MCF 10A (cell line): Measurements from ENCODE around the gene CHODL. TPM values are rescaled to one million over a fixed set of nuclear protein-coding genes. Genes with fewer than 3 reads are reported as not detected.

Source experiments
- BruUV-seq: library from RNA; stranded (reverse); fragments of 400-500 nt; replicated peaks from 2 replicates; lab custom pipeline; 2021; lab: Mats Ljungman, UMichigan
- CTCF ChIA-PET: fragments of 300-600 bp; sonication (Branson Sonifier 250); formaldehyde crosslinking; extraction: SDS; loops from one replicate; lab custom pipeline; 2021; ENCODE audit warnings: antibody characterized with exemption, inconsistent platforms; lab: Yijun Ruan, JAX
- POLR2A ChIA-PET: fragments of 300-600, 350-650 bp; sonication (Branson Sonifier 250); formaldehyde crosslinking; extraction: SDS; loops from one replicate; lab custom pipeline; 2020; ENCODE audit warnings: antibody characterized with exemption, inconsistent platforms; lab: Yijun Ruan, JAX
- DNase-seq: peaks from one replicate; pipeline ENCODE4 v3.0.0-alpha.2; 2018; ENCODE audit not compliant: unreplicated experiment
- H3K27ac Mint-ChIP-seq: one replicate; pipeline ENCODE4 v1.8.0; 2022; ENCODE audit warnings: mild to moderate bottlenecking, low read depth, mixed read lengths; ENCODE audit not compliant: unreplicated experiment
- H3K27me3 Mint-ChIP-seq: one replicate; pipeline ENCODE4 v1.8.0; 2022; ENCODE audit warnings: mixed read lengths; ENCODE audit not compliant: insufficient read depth, unreplicated experiment
- H3K36me3 Mint-ChIP-seq: one replicate; pipeline ENCODE4 v1.8.0; 2022; ENCODE audit warnings: mild to moderate bottlenecking, moderate library complexity, mixed read lengths; ENCODE audit not compliant: insufficient read depth, unreplicated experiment
- H3K4me1 Mint-ChIP-seq: one replicate; pipeline ENCODE4 v1.8.0; 2022; ENCODE audit warnings: mixed read lengths; ENCODE audit not compliant: insufficient read depth, unreplicated experiment
- H3K4me3 Mint-ChIP-seq: one replicate; pipeline ENCODE4 v1.8.0; 2022; ENCODE audit warnings: mild to moderate bottlenecking, moderate library complexity, mixed read lengths; ENCODE audit not compliant: unreplicated experiment
- H3K9me3 Mint-ChIP-seq: one replicate; pipeline ENCODE4 v1.8.0; 2022; ENCODE audit warnings: mixed read lengths; ENCODE audit not compliant: unreplicated experiment
- intact Hi-C: fragments of 100-400 bp; cut with micrococcal nuclease; formaldehyde crosslinking; loops from 2 replicates; pipeline ENCODE4 v1.14.1; 2022
- total RNA-seq: library from RNA; stranded (reverse); gene quantifications from 2 replicates; pipeline ENCODE4 v1.2.3, GENCODE V29; 2022
- TF ChIP-seq, protein P1 (sequence below): fragments of 200-600 bp; IDR thresholded peaks from one replicate; pipeline ENCODE4 v1.8.0; 2022; ENCODE audit warnings: antibody characterized with exemption, mild to moderate bottlenecking; ENCODE audit not compliant: unreplicated experiment

Gene CHODL
- total RNA-seq, 1 experiment from 2014 or later, result 0.19 TPM

DNA sequence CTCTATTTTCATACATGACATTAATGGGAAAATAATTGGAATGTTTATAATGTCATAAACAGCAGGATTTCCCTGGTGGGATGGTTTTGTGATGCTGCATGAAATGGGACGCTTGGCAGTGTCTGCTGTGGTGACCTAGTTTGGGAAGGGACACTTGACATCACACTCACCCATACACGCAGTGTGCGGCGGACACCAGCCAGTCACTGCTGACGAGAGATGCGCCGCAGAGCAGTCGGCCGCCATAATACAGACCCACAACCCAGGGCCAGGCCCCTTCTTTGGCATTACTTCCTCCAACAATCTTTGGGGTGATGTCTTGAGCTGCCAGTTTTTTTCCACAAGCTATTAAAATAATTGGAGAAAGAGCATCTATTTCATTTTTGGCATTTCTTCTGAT, 49.5 kb downstream of the CHODL start:
- no peaks in the 10 kb centered on the region for H3K4me1 Mint-ChIP-seq
- POLR2A ChIA-PET, result no interaction called here
- intact Hi-C loops, result no loop called here
- H3K9me3 Mint-ChIP-seq, result no peaks in the 10 kb centered on the region
- no peak for DNase-seq
- BruUV-seq, result no TSS peak
- TF ChIP-seq, protein P1, sequence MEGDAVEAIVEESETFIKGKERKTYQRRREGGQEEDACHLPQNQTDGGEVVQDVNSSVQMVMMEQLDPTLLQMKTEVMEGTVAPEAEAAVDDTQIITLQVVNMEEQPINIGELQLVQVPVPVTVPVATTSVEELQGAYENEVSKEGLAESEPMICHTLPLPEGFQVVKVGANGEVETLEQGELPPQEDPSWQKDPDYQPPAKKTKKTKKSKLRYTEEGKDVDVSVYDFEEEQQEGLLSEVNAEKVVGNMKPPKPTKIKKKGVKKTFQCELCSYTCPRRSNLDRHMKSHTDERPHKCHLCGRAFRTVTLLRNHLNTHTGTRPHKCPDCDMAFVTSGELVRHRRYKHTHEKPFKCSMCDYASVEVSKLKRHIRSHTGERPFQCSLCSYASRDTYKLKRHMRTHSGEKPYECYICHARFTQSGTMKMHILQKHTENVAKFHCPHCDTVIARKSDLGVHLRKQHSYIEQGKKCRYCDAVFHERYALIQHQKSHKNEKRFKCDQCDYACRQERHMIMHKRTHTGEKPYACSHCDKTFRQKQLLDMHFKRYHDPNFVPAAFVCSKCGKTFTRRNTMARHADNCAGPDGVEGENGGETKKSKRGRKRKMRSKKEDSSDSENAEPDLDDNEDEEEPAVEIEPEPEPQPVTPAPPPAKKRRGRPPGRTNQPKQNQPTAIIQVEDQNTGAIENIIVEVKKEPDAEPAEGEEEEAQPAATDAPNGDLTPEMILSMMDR, result no peak
- no peak overlapping the region for H3K4me3 Mint-ChIP-seq
- H3K36me3 Mint-ChIP-seq, result no peaks in the 10 kb centered on the region
- H3K27me3 Mint-ChIP-seq, result no peaks in the 10 kb centered on the region
- no peak overlapping the region for H3K27ac Mint-ChIP-seq
- CTCF ChIA-PET, result interaction anchor here (1.0 to 2.3 kb wide), 3 partner anchors 73 to 369 kb away, joined by 4 to 14 read pairs (median 4); no protein-coding TSS in a partner anchor

DNA sequence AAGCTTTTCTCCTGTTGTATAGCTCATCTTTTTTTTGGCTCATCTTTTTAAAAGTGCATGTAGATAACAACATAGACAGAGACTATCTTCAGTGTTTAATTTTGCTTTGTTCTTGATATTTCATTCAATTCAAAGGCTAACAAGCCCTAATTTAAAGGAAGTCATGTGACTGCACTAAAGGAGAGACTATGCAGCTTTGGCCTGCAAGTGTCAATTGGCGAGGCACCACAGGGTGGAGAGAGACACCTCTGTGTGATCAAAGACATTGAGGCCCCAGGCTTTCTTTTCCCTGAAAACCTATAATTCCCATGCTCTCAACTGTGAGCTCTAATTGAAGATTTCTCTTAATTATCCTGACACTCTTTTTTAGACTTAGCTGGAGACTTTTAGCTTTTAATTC, 53.6 kb downstream of the CHODL start:
- intact Hi-C loops, result loop anchor here (5.0 kb wide), 2 partner anchors 199 to 371 kb away; no protein-coding TSS in a partner anchor
- H3K36me3 Mint-ChIP-seq, result no peaks in the 10 kb centered on the region
- H3K27ac Mint-ChIP-seq, result no peak overlapping the region
- H3K9me3 Mint-ChIP-seq, result no peaks in the 10 kb centered on the region
- ChIA-PET POLR2A (no interaction called here), CTCF (interaction anchor here (0.6 to 2.0 kb wide), 8 partner anchors 8 to 257 kb away, joined by 3 to 11 read pairs (median 4); no protein-coding TSS in a partner anchor)
- peak; percentile 11 for DNase-seq
- peaks cover 12% of the 10 kb centered on the region for H3K27me3 Mint-ChIP-seq
- no peaks in the 10 kb centered on the region for H3K4me1 Mint-ChIP-seq
- TF ChIP-seq, protein P1, result no peak
- BruUV-seq, result no TSS peak
- H3K4me3 Mint-ChIP-seq, result no peak overlapping the region

Other genes starting within 250 kb of the CHODL start
- 3.3 and 3.6 TPM in 2 replicates for gene TMPRSS15, start 159.0 kb downstream of the CHODL start, total RNA-seq